H9 (cell line): ENCODE data around the gene ARHGDIB. TPM values are rescaled to one million over a fixed set of nuclear protein-coding genes. Genes with fewer than 3 reads are reported as not detected.

Source experiments
- DNase-seq: peaks from one replicate; pipeline ENCODE4 v3.0.0-alpha.2; 2017
- H2AFZ ChIP-seq: one replicate; pipeline ENCODE4 v1.6.1; 2013; ENCODE audit warnings: mild to moderate bottlenecking, low read length, control low read depth, moderate library complexity
- H2AK5ac ChIP-seq: 2 replicates; pipeline ENCODE4 v1.6.1; 2013; ENCODE audit warnings: low read length, control low read depth, mixed read lengths; ENCODE audit not compliant: insufficient read length
- H2BK120ac ChIP-seq: one replicate; pipeline ENCODE4 v1.6.1; 2013; ENCODE audit warnings: low read depth, mild to moderate bottlenecking, low read length, control low read depth, inconsistent platforms; ENCODE audit not compliant: poor library complexity, severe bottlenecking
- H2BK12ac ChIP-seq: 2 replicates; pipeline ENCODE4 v1.6.1; 2013; ENCODE audit warnings: low read length, control low read depth, mixed read lengths, low read depth; ENCODE audit not compliant: insufficient read length
- H2BK15ac ChIP-seq: 2 replicates; pipeline ENCODE4 v1.6.1; 2013; ENCODE audit warnings: low read depth, low read length, control low read depth
- H2BK20ac ChIP-seq: one replicate; pipeline ENCODE4 v1.6.1; 2013; ENCODE audit warnings: low read depth, mild to moderate bottlenecking, low read length, control low read depth, inconsistent platforms; ENCODE audit not compliant: poor library complexity, severe bottlenecking
- H2BK5ac ChIP-seq: 2 replicates; pipeline ENCODE4 v1.6.1; 2013; ENCODE audit warnings: low read length, control low read depth, mixed read lengths; ENCODE audit not compliant: insufficient read length
- H3K14ac ChIP-seq: 2 replicates; pipeline ENCODE4 v1.6.1; 2013; ENCODE audit warnings: low read length, control low read depth; ENCODE audit not compliant: insufficient read depth
- H3K18ac ChIP-seq: 2 replicates; pipeline ENCODE4 v1.6.1; 2013; ENCODE audit warnings: low read depth, mild to moderate bottlenecking, mixed read lengths, low read length, control low read depth; ENCODE audit not compliant: insufficient read length
- H3K23ac ChIP-seq: 2 replicates; pipeline ENCODE4 v1.6.1; 2013; ENCODE audit warnings: low read length, control low read depth, mixed read lengths, low read depth; ENCODE audit not compliant: insufficient read length
- H3K23me2 ChIP-seq: 2 replicates; pipeline ENCODE4 v1.6.1; 2013; ENCODE audit warnings: low read depth, mild to moderate bottlenecking, mixed read lengths, low read length, control low read depth; ENCODE audit not compliant: insufficient read length, poor library complexity, severe bottlenecking
- H3K27ac ChIP-seq: 2 replicates; pipeline ENCODE4 v1.5.1; 2013; ENCODE audit warnings: low read length, control low read depth, mixed read lengths, low read depth; ENCODE audit not compliant: insufficient read length
- H3K27me3 ChIP-seq: 2 replicates; pipeline ENCODE4 v1.6.1; 2013; ENCODE audit warnings: low read length, control low read depth, inconsistent platforms; ENCODE audit not compliant: insufficient read depth
- H3K4ac ChIP-seq: 2 replicates; pipeline ENCODE4 v1.6.1; 2013; ENCODE audit warnings: low read depth, mild to moderate bottlenecking, control low read depth, inconsistent platforms, low read length, moderate library complexity
- H3K4me1 ChIP-seq: 2 replicates; pipeline ENCODE4 v1.6.1; 2013; ENCODE audit warnings: low read length, control low read depth, inconsistent platforms; ENCODE audit not compliant: insufficient read depth
- H3K4me2 ChIP-seq: 2 replicates; pipeline ENCODE4 v1.6.1; 2013; ENCODE audit warnings: low read length, control low read depth, mixed read lengths; ENCODE audit not compliant: insufficient read length, insufficient read depth
- H3K56ac ChIP-seq: 2 replicates; pipeline ENCODE4 v1.6.1; 2013; ENCODE audit warnings: low read depth, mild to moderate bottlenecking, mixed read lengths, low read length, control low read depth; ENCODE audit not compliant: insufficient read length
- H3K79me1 ChIP-seq: 2 replicates; pipeline ENCODE4 v1.6.1; 2013; ENCODE audit warnings: low read depth, mild to moderate bottlenecking, moderate library complexity, low read length, control low read depth, inconsistent platforms; ENCODE audit not compliant: insufficient read depth, poor library complexity, severe bottlenecking
- H3K79me2 ChIP-seq: 2 replicates; pipeline ENCODE4 v1.6.1; 2013; ENCODE audit warnings: low read length, control low read depth, inconsistent platforms; ENCODE audit not compliant: insufficient read depth
- H3K9ac ChIP-seq: 2 replicates; pipeline ENCODE4 v1.6.1; 2013; ENCODE audit warnings: low read length, control low read depth, mixed read lengths; ENCODE audit not compliant: insufficient read length; ENCODE audit errors: extremely low read depth
- H3K9me3 ChIP-seq: one replicate; pipeline ENCODE4 v1.6.1; 2013; ENCODE audit warnings: low read depth, low read length, inconsistent platforms; ENCODE audit not compliant: control insufficient read depth
- H3T11ph ChIP-seq: one replicate; pipeline ENCODE4 v1.6.1; 2013; ENCODE audit warnings: mild to moderate bottlenecking, low read length, control low read depth, inconsistent platforms
- H4K20me1 ChIP-seq: one replicate; pipeline ENCODE4 v1.6.1; 2013; ENCODE audit not compliant: control insufficient read depth, insufficient read length, insufficient read depth
- H4K5ac ChIP-seq: 2 replicates; pipeline ENCODE4 v1.6.1; 2013; ENCODE audit warnings: low read depth, mild to moderate bottlenecking, mixed read lengths, low read length, control low read depth; ENCODE audit not compliant: insufficient read length
- H4K8ac ChIP-seq: replicated peaks from 2 replicates; pipeline ENCODE4 v1.6.1; 2013; ENCODE audit warnings: low read length, control low read depth, mixed read lengths, low read depth; ENCODE audit not compliant: insufficient read length
- H4K91ac ChIP-seq: 2 replicates; pipeline ENCODE4 v1.6.1; 2013; ENCODE audit warnings: low read depth, mild to moderate bottlenecking, moderate library complexity, mixed read lengths, low read length, control low read depth; ENCODE audit not compliant: insufficient read length
- H3K27ac Mint-ChIP-seq, 3 experiments: 2 replicates in 2 of 3; 3 replicates in 1 of 3; pipeline ENCODE4 v1.8.0; 2020 to 2021; ENCODE audit warnings: mixed read lengths in 3 of 3, mild to moderate bottlenecking in 1 of 3, moderate library complexity in 1 of 3
- H3K27me3 Mint-ChIP-seq: 2 replicates; pipeline ENCODE4 v1.8.0; 2021; ENCODE audit warnings: low read depth, mild to moderate bottlenecking, moderate library complexity, mixed read lengths
- H3K36me3 Mint-ChIP-seq, 3 experiments: 2 replicates in 2 of 3; 3 replicates in 1 of 3; pipeline ENCODE4 v1.8.0; 2020 to 2021; ENCODE audit warnings: low read depth in 3 of 3, mixed read lengths in 3 of 3; ENCODE audit not compliant: insufficient read depth in 1 of 3
- H3K4me1 Mint-ChIP-seq, 2 experiments: 2 replicates each; pipeline ENCODE4 v1.8.0; 2020; ENCODE audit warnings: mixed read lengths in 2 of 2
- H3K4me3 Mint-ChIP-seq, 2 experiments: 2 replicates in 1 of 2; 3 replicates in 1 of 2; pipeline ENCODE4 v1.8.0; 2020 to 2021; ENCODE audit warnings: mild to moderate bottlenecking in 2 of 2, mixed read lengths in 2 of 2, moderate library complexity in 1 of 2
- H3K9me3 Mint-ChIP-seq, 2 experiments: 2 replicates in 1 of 2; 3 replicates in 1 of 2; pipeline ENCODE4 v1.8.0; 2020; ENCODE audit warnings: mild to moderate bottlenecking in 2 of 2, mixed read lengths in 2 of 2, moderate library complexity in 1 of 2
- CTCF ChIP-seq: fragments of 200-600 bp; sonication (generic); conservative IDR thresholded peaks from 3 replicates; pipeline ENCODE4 v1.8.0; 2021; ENCODE audit warnings: antibody characterized with exemption, mild to moderate bottlenecking
- WGBS: extraction: QIAGEN DNeasy Blood & Tissue Kit; methylation state at CpG from one replicate; pipeline ENCODE4 v1.1.7; 2013; ENCODE audit warnings: missing lambda C conversion rate, low lambda C conversion rate, mixed read lengths; ENCODE audit not compliant: insufficient read length; ENCODE audit errors: extremely low coverage; 5-methylcytosine and 5-hydroxymethylcytosine counted together
- total RNA-seq: library from RNA; stranded (reverse); gene quantifications from 2 replicates; pipeline ENCODE4 v1.2.1, GENCODE V29; 2021

ARHGDIB gene
- total RNA-seq, 1 experiment from 2014 or later = 0.44 TPM

DNA sequence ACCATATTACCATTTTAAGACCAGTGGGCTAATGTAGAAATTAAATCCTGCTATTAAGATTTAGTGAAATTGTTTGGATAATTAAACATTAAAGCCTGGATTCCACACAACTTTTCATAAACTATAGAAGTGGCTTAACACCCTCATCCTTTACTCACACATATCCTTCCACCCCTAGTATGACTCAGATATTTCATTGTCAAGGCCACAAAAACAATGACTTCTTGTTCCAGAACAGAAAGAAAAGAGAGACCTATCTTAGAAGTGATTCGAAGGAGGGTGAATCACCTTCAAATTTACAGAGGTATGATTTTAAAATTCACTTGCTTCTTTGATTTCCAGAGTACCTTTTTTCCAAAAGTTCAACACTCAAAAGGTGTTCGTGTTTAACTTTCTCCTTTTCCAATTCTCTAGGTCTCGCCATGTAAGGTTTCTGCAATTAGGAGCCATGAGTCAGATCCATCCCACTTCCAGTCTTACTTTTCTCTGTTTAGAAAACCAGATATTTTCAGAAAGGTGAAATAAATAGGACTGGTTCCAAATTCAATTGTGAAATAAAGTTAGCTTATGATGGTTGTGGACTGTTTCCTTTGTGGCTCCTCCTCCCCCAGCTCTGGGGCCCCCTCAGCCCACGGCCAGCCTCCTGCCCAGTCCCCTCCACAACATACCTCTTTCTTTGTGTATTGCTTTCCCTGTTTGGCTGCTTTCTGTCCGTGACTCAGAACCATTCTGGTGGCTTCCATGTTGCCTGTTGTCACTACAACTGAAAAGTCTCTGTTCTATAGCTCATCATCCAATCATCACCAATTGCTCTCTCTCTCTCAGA, 51.1 kb downstream of the ARHGDIB start:
- Histone ChIP-seq H3K79me2 (no peaks in the 10 kb centered on the region), H3K23ac (no peak overlapping the region), H2BK20ac (no peak overlapping the region), H3K4ac (no peak overlapping the region), H2BK5ac (no peak overlapping the region), H3K18ac (no peak overlapping the region), H3K9ac (no peak overlapping the region), H4K5ac (no peak overlapping the region), H2BK15ac (no peak overlapping the region), H4K20me1 (no peaks in the 10 kb centered on the region), H2AK5ac (no peak overlapping the region), H3K79me1 (no peaks in the 10 kb centered on the region), H3T11ph (no peak overlapping the region), H4K91ac (no peak overlapping the region), H2BK120ac (no peak overlapping the region), H3K27me3 (no peaks in the 10 kb centered on the region), H3K14ac (no peak overlapping the region), H2BK12ac (no peak overlapping the region), H3K27ac (no peak overlapping the region), H3K4me1 (no peaks in the 10 kb centered on the region), H4K8ac (no peak overlapping the region), H3K23me2 (no peaks in the 10 kb centered on the region), H3K56ac (no peak overlapping the region), H3K4me2 (no peak overlapping the region), H2AFZ (no peak overlapping the region), H3K9me3 (no peaks in the 10 kb centered on the region)
- TF ChIP-seq CTCF = no peak
- no CpG with 5 or more reads among the region's 5 CpGs for WGBS
- H3K27ac Mint-ChIP-seq = 0 out of 7 replicates have a peak overlapping the region, but pooled peaks of 1 of the 3 experiments have one; percentile 27
- H3K27me3 Mint-ChIP-seq = no peaks in the 10 kb centered on the region
- DNase-seq = no peak
- H3K4me3 Mint-ChIP-seq = no peak overlapping the region
- no peaks in the 10 kb centered on the region for H3K36me3 Mint-ChIP-seq
- H3K9me3 Mint-ChIP-seq = no peaks in the 10 kb centered on the region
- H3K4me1 Mint-ChIP-seq = no peaks in the 10 kb centered on the region
